Dendritic cell treated with granulocyte-macrophage colony-stimulating factor and Interleukin-4, amounts not matched to agents 40 ng/mL and 50 ng/mL, for 4 days (primary cell): Measurements from ENCODE around the gene DYNC1I1.
"Not testable (repeated sequence)": the region's sequence is repeated elsewhere in the genome, so short reads cannot be mapped to it uniquely, and the experiment has no call there.

Experiments
- H3K27ac Mint-ChIP-seq: one replicate; pipeline ENCODE4 v1.8.0; 2022; ENCODE audit warnings: mild to moderate bottlenecking, mixed read lengths
- H3K27me3 Mint-ChIP-seq: one replicate; pipeline ENCODE4 v1.8.0; 2022; ENCODE audit warnings: mild to moderate bottlenecking, mixed read lengths
- H3K36me3 Mint-ChIP-seq: one replicate; pipeline ENCODE4 v1.8.0; 2022; ENCODE audit warnings: low read depth, mixed read lengths
- H3K4me1 Mint-ChIP-seq: one replicate; pipeline ENCODE4 v1.8.0; 2022; ENCODE audit warnings: low read depth, mixed read lengths
- H3K4me3 Mint-ChIP-seq: one replicate; pipeline ENCODE4 v1.8.0; 2022; ENCODE audit warnings: mild to moderate bottlenecking, moderate library complexity, mixed read lengths
- H3K9me3 Mint-ChIP-seq: one replicate; pipeline ENCODE4 v1.8.0; 2022; ENCODE audit warnings: mixed read lengths
- intact Hi-C: fragments of 100-400 bp; cut with micrococcal nuclease; formaldehyde crosslinking; loops from one replicate; pipeline ENCODE4 v1.15.0; 2022

The DYNC1I1 gene

GRCh38 chr7:95919556-95919955, 147.2 kb downstream of the DYNC1I1 start:
- no peak overlapping the region for H3K27ac Mint-ChIP-seq
- no peak overlapping the region for H3K4me3 Mint-ChIP-seq
- peaks cover 5% of the 10 kb centered on the region for H3K4me1 Mint-ChIP-seq
- no peaks in the 10 kb centered on the region for H3K36me3 Mint-ChIP-seq
- H3K9me3 Mint-ChIP-seq = no peaks in the 10 kb centered on the region
- peaks cover 6% of the 10 kb centered on the region for H3K27me3 Mint-ChIP-seq
- intact Hi-C loops = loop anchor here (10.0 kb wide), 1 partner anchor 155 kb away; no protein-coding TSS in a partner anchor

- Mint-ChIP-seq H3K27me3 (peaks cover under 1% of the 10 kb centered on the region), H3K9me3 (no peaks in the 10 kb centered on the region), H3K36me3 (no peaks in the 10 kb centered on the region), H3K4me3 (no peak overlapping the region), H3K4me1 (peaks cover 1% of the 10 kb centered on the region), H3K27ac (no peak overlapping the region)
- intact Hi-C loops = no loop called here
Measured at GRCh38 chr7:95921543-95921942, 149.2 kb downstream of the DYNC1I1 start.

GRCh38 chr7:95922191-95922590, 149.8 kb downstream of the DYNC1I1 start:
- Mint-ChIP-seq H3K27ac (no peak overlapping the region), H3K4me1 (no peaks in the 10 kb centered on the region), H3K27me3 (no peaks in the 10 kb centered on the region), H3K36me3 (no peaks in the 10 kb centered on the region), H3K4me3 (no peak overlapping the region), H3K9me3 (no peaks in the 10 kb centered on the region)
- intact Hi-C loops = no loop called here

GRCh38 chr7:95925236-95925635, 152.9 kb downstream of the DYNC1I1 start:
- H3K4me1 Mint-ChIP-seq = no peaks in the 10 kb centered on the region
- H3K27ac Mint-ChIP-seq = no peak overlapping the region
- no peaks in the 10 kb centered on the region for H3K27me3 Mint-ChIP-seq
- no peaks in the 10 kb centered on the region for H3K36me3 Mint-ChIP-seq
- H3K4me3 Mint-ChIP-seq = no peak overlapping the region
- intact Hi-C loops = no loop called here
- no peaks in the 10 kb centered on the region for H3K9me3 Mint-ChIP-seq

GRCh38 chr7:95925971-95926370, 153.6 kb downstream of the DYNC1I1 start:
- Mint-ChIP-seq H3K27me3 (no peaks in the 10 kb centered on the region), H3K4me1 (no peaks in the 10 kb centered on the region), H3K9me3 (no peaks in the 10 kb centered on the region), H3K36me3 (no peaks in the 10 kb centered on the region), H3K27ac (no peak overlapping the region), H3K4me3 (no peak overlapping the region)
- intact Hi-C loops = no loop called here

GRCh38 chr7:95927756-95928155, 155.4 kb downstream of the DYNC1I1 start:
- no peak overlapping the region for H3K4me3 Mint-ChIP-seq
- H3K4me1 Mint-ChIP-seq = no peaks in the 10 kb centered on the region
- H3K27ac Mint-ChIP-seq = no peak overlapping the region
- no peaks in the 10 kb centered on the region for H3K9me3 Mint-ChIP-seq
- intact Hi-C loops = no loop called here
- no peaks in the 10 kb centered on the region for H3K36me3 Mint-ChIP-seq
- no peaks in the 10 kb centered on the region for H3K27me3 Mint-ChIP-seq

- Mint-ChIP-seq H3K4me1 (no peaks in the 10 kb centered on the region), H3K36me3 (no peaks in the 10 kb centered on the region), H3K27ac (no peak overlapping the region), H3K9me3 (no peaks in the 10 kb centered on the region), H3K4me3 (no peak overlapping the region), H3K27me3 (no peaks in the 10 kb centered on the region)
- intact Hi-C loops = no loop called here
Measured at GRCh38 chr7:95929710-95930280, 157.4 kb downstream of the DYNC1I1 start.

- intact Hi-C loops = no loop called here
- Mint-ChIP-seq H3K27ac (no peak overlapping the region), H3K9me3 (no peaks in the 10 kb centered on the region), H3K4me1 (no peaks in the 10 kb centered on the region), H3K27me3 (no peaks in the 10 kb centered on the region), H3K4me3 (no peak overlapping the region), H3K36me3 (no peaks in the 10 kb centered on the region)
Measured at GRCh38 chr7:95931460-95932232, 159.3 kb downstream of the DYNC1I1 start.

GRCh38 chr7:95933618-95934017, 161.3 kb downstream of the DYNC1I1 start:
- Mint-ChIP-seq H3K9me3 (no peaks in the 10 kb centered on the region), H3K4me3 (no peak overlapping the region), H3K27ac (no peak overlapping the region), H3K4me1 (no peaks in the 10 kb centered on the region), H3K36me3 (no peaks in the 10 kb centered on the region), H3K27me3 (no peaks in the 10 kb centered on the region)
- intact Hi-C loops = no loop called here

- H3K4me1 Mint-ChIP-seq, H3K27me3 Mint-ChIP-seq, H3K4me3 Mint-ChIP-seq, H3K36me3 Mint-ChIP-seq, H3K27ac Mint-ChIP-seq, intact Hi-C loops, H3K9me3 Mint-ChIP-seq: not testable (repeated sequence)
Measured at GRCh38 chr7:95944867-95945266, 172.5 kb downstream of the DYNC1I1 start.

- no peaks in the 10 kb centered on the region for H3K27me3 Mint-ChIP-seq
- H3K36me3 Mint-ChIP-seq = no peaks in the 10 kb centered on the region
- no peak overlapping the region for H3K4me3 Mint-ChIP-seq
- intact Hi-C loops = no loop called here
- H3K4me1 Mint-ChIP-seq = no peaks in the 10 kb centered on the region
- no peak overlapping the region for H3K27ac Mint-ChIP-seq
- H3K9me3 Mint-ChIP-seq = no peaks in the 10 kb centered on the region
Measured at GRCh38 chr7:95950698-95951097, 178.3 kb downstream of the DYNC1I1 start.

GRCh38 chr7:95951531-95951930, 179.2 kb downstream of the DYNC1I1 start:
- no peaks in the 10 kb centered on the region for H3K9me3 Mint-ChIP-seq
- intact Hi-C loops = no loop called here
- no peaks in the 10 kb centered on the region for H3K4me1 Mint-ChIP-seq
- H3K27me3 Mint-ChIP-seq = no peaks in the 10 kb centered on the region
- no peaks in the 10 kb centered on the region for H3K36me3 Mint-ChIP-seq
- H3K27ac Mint-ChIP-seq = no peak overlapping the region
- H3K4me3 Mint-ChIP-seq = no peak overlapping the region

- intact Hi-C loops = no loop called here
- no peaks in the 10 kb centered on the region for H3K4me1 Mint-ChIP-seq
- no peaks in the 10 kb centered on the region for H3K9me3 Mint-ChIP-seq
- no peak overlapping the region for H3K4me3 Mint-ChIP-seq
- H3K27ac Mint-ChIP-seq = no peak overlapping the region
- no peaks in the 10 kb centered on the region for H3K27me3 Mint-ChIP-seq
- H3K36me3 Mint-ChIP-seq = no peaks in the 10 kb centered on the region
Measured at GRCh38 chr7:95951997-95952795, 179.8 kb downstream of the DYNC1I1 start.

GRCh38 chr7:95952851-95953250, 180.5 kb downstream of the DYNC1I1 start:
- no peaks in the 10 kb centered on the region for H3K4me1 Mint-ChIP-seq
- no peak overlapping the region for H3K4me3 Mint-ChIP-seq
- H3K9me3 Mint-ChIP-seq = no peaks in the 10 kb centered on the region
- intact Hi-C loops = no loop called here
- no peak overlapping the region for H3K27ac Mint-ChIP-seq
- H3K27me3 Mint-ChIP-seq = no peaks in the 10 kb centered on the region
- H3K36me3 Mint-ChIP-seq = no peaks in the 10 kb centered on the region
